ENCODE results near the gene AHCTF1. TPM values are rescaled to one million over a fixed set of nuclear protein-coding genes. Genes with fewer than 3 reads are reported as not detected.

AHCTF1 gene
- total RNA-seq, 1 experiment from 2014 or later, result 58.2 TPM

DNA sequence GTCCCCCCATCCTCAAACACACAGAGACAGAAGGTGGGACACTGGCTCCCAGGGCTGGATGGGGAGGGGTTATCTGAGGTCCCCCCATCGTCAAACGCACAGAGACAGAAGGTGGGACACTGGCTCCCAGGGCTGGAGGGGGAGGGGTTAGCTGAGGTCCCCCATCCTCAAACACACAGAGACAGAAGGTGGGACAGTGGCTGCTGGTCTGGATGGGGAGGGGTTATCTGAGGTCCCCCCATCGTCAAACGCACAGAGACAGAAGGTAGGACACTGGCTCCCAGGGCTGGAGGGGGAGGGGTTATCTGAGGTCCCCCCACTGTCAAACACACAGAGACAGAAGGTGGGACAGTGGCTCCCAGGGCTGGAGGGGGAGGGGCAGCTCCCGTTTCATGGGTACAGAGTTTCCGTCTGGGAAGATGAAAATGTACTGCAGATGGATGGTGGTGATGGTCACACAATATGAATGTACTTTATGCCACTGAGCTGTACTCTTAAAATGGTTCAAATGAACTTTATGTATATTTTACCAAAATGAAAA, 138.3 kb downstream of the AHCTF1 start:
- Histone ChIP-seq H3K4me3 (no peak overlapping the region), H3K4me1 (peaks cover 17% of the 10 kb centered on the region), H3K27ac (no peak overlapping the region), H3K27me3 (no peaks in the 10 kb centered on the region), H3K36me3 (no peaks in the 10 kb centered on the region), H3K9me3 (replicated peaks) (no peaks in the 10 kb centered on the region)
- DNase-seq, result no peak

DNA sequence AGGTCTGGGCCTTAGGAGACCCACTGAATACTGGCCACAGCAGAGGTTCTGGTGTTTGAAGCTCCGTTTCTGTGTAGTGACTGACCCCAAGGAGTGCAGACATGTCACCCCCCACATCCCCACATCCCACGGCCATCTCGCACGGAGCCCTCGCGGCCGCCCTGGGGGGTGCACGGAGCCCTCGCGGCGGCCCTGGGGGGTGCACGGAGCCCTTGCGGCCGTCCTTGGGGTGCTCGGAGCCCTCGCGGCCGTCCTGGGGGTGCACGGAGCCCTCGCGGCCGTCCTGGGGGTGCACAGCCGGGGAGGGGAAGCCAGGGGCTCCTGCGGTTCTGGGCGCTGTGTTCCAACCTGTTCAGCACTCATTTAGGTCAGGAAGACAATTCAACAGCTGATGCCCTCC, 139.1 kb downstream of the AHCTF1 start:
- Histone ChIP-seq H3K4me1 (peaks cover 15% of the 10 kb centered on the region), H3K4me3 (no peak overlapping the region), H3K9me3 (replicated peaks) (no peaks in the 10 kb centered on the region), H3K36me3 (no peaks in the 10 kb centered on the region), H3K27ac (no peak overlapping the region), H3K27me3 (no peaks in the 10 kb centered on the region)
- no peak for DNase-seq

DNA sequence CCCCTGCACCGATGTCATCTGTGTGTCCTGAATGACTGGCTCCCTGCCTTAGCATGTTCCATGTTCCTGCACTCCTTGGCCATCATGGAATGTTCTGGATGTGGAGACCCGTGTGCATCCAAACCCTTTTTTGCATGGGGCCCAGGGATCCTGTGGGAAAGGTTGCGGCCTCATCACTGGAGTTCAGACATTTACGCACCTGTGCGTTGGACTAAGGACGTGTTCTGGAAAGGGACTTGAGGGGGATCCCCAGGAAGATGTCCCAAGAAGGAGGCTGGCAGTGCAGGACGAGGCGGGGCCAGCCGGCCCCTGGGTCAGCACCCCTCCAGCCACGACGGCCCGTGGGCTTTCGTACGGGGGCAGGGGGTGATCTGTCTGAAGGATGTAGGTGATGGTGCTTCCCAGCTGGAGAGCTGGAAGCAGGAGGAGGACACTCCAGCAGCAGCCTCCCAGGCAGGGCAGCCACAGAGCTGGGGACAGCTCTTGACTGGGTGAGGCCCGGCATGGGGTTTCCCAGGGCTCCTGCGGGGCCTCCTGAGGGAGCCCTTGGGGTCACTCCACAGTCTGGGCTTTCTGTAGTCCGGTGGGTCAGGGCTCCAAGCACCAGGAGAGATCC, 140.3 kb downstream of the AHCTF1 start:
- no peak overlapping the region for H3K27ac ChIP-seq
- H3K27me3 ChIP-seq, result no peaks in the 10 kb centered on the region
- no peaks in the 10 kb centered on the region for H3K9me3 ChIP-seq (replicated peaks)
- no peak overlapping the region for H3K4me3 ChIP-seq
- no peak for DNase-seq
- H3K36me3 ChIP-seq, result no peaks in the 10 kb centered on the region
- H3K4me1 ChIP-seq, result peaks cover 14% of the 10 kb centered on the region; the same call in 1 of the 2 replicates

DNA sequence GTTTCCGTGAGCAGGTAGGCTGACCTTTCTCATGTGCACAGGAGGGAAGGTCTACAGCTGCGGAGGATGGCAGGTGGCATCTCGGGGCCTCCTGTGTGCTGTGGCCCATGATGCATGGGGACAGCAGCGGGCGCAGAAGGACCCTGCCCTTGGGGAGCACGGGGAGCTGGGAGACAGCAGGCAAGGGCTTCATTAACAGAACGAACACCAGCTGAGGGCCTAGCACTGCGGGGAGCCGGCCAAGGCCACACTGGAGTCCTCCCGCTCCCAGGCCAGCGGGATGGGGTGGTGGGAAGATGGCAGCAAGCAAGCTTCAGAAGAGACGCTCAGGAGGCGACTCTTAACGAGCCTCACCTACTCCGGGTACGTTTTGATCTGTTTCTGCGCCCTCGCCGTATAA, 140.9 kb downstream of the AHCTF1 start:
- DNase-seq, result no peak
- Histone ChIP-seq H3K27ac (no peak overlapping the region), H3K4me1 (peaks cover 14% of the 10 kb centered on the region; the same call in 1 of the 2 replicates), H3K36me3 (no peaks in the 10 kb centered on the region), H3K4me3 (no peak overlapping the region), H3K9me3 (replicated peaks) (no peaks in the 10 kb centered on the region), H3K27me3 (no peaks in the 10 kb centered on the region)

DNA sequence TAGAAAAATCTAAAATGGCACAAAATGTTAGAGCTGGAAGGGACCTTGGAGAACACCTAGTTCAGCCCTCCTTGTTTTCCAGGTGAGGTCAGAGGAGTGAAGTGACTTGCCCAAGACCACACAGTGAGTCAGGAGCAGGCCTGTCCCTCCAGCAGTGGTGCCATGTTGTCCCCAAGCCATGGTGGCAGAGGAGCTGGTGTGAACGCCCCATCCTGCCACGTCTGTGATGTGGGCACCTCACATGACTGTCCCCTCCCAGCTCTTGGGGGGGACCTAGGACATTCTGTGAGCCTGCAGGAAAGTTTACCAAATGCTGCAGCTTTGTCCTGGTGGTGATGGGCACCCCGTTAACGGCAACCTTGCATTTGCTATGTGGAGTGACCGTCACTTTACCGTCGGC, 141.4 kb downstream of the AHCTF1 start:
- Histone ChIP-seq H3K4me1 (peaks cover 14% of the 10 kb centered on the region; the same call in 1 of the 2 replicates), H3K27ac (no peak overlapping the region), H3K27me3 (no peaks in the 10 kb centered on the region), H3K36me3 (no peaks in the 10 kb centered on the region), H3K9me3 (replicated peaks) (no peaks in the 10 kb centered on the region), H3K4me3 (no peak overlapping the region)
- no peak for DNase-seq

DNA sequence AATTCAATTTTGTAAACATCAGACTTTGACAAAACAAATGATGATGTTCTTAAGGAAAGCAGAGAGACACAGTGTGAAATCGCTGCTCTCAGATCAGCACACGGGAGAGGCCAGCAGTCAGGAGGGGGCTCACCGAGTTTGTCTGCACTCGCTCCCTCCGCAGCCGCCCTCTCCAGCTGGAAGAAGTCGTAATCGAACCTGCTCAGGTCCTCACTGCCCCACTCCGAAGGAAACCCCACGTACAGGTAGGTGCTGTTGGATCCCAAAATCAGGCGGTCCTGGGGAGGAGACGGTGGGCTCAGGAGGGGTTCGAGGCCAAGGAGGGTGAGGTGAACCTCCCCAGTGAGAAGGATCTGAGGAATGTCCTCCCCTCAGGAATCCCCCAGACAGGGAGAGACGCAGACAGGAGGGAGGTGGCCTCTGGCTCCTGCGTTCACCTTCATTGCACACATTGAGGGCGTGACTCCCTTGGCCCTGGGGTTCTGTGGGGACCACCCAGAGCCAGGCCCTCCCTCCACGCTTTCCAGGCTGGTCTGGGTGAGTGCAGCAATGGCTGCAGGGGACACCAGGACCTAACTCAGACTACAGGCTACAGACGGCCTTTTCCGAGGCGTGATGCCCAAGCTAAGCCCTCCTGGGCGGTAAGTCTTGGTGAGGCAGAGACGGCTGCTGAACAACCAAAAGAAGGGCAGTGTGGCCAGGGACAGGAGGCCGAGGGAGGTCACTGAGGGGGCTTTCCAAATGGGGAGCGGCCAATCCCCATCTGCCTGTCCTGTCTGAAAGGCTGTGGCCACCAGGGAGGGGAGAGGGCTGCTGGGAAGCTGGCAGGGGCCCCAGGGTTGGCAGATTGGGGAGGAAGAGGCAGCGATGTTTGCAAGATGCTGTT, 142.1 kb downstream of the AHCTF1 start:
- Histone ChIP-seq H3K27me3 (no peaks in the 10 kb centered on the region), H3K4me1 (peaks cover 16% of the 10 kb centered on the region; the same call in 1 of the 2 replicates), H3K9me3 (replicated peaks) (no peaks in the 10 kb centered on the region), H3K27ac (no peak overlapping the region), H3K4me3 (no peak overlapping the region), H3K36me3 (no peaks in the 10 kb centered on the region)
- DNase-seq, result no peak

Other genes starting within 250 kb of the AHCTF1 start
- gene SCCPDH, start 207.5 kb downstream of the AHCTF1 start, total RNA-seq (2014; rRNA removed; shearing (Covaris generic)), result 25.7 and 26.4 TPM in 2 replicates
- 17.4 and 19.7 TPM in 2 replicates for gene ZNF695, start 76.1 kb upstream of the AHCTF1 start, total RNA-seq (2014; rRNA removed; shearing (Covaris generic))
- gene ZNF670, start 146.9 kb upstream of the AHCTF1 start, total RNA-seq (2014; rRNA removed; shearing (Covaris generic)), result 8.0 and 8.3 TPM in 2 replicates
- gene ZNF669, start 172.4 kb upstream of the AHCTF1 start, total RNA-seq (2014; rRNA removed; shearing (Covaris generic)), result 12.9 and 14.7 TPM in 2 replicates
- 74.6 and 78.6 TPM in 2 replicates for gene ZNF124, start 240.1 kb upstream of the AHCTF1 start, total RNA-seq (2014; rRNA removed; shearing (Covaris generic))

Measured in SJCRH30 (cell line).